Gastroesophageal sphincter (tissue), 4 donors: ENCODE results near the gene RUSF1. TPM values are rescaled to one million over a fixed set of nuclear protein-coding genes. Genes with fewer than 3 reads are reported as not detected.
"Not testable (repeated sequence)": the region's sequence is repeated elsewhere in the genome, so short reads cannot be mapped to it uniquely, and the experiment has no call there.

Experiments
- ATAC-seq: fragments of 150-250 bp; one replicate; pipeline ENCODE4 v1.9.1; 2016; ENCODE audit warnings: mild to moderate bottlenecking, moderate library complexity
- H3K27ac ChIP-seq, 4 donors: fragments of 200-600 bp; sonication (generic) in 3 of 4; 1 replicate in 3 of 4; 2 replicates in 1 of 4; pipeline ENCODE4 v1.5.1; 2016 to 2019
- H3K27me3 ChIP-seq: fragments of 200-600 bp; sonication (generic); one replicate; pipeline ENCODE4 v1.5.1; 2019
- H3K36me3 ChIP-seq, 2 donors: fragments of 200-600 bp; sonication (generic); one replicate each; pipeline ENCODE4 v1.5.1; 2019; ENCODE audit warnings: control low read depth in 1 of 2
- H3K4me1 ChIP-seq, 3 donors: fragments of 200-600 bp; sonication (generic); 1 replicate in 2 of 3; 2 replicates in 1 of 3; pipeline ENCODE4 v1.5.1; 2016 to 2019; ENCODE audit warnings: control low read depth in 2 of 3
- H3K4me3 ChIP-seq, 2 donors: fragments of 200-600 bp; sonication (generic); one replicate each; pipeline ENCODE4 v1.5.1; 2019; ENCODE audit warnings: mild to moderate bottlenecking in 1 of 2, moderate library complexity in 1 of 2
- H3K9me3 ChIP-seq, 3 donors: fragments of 200-600 bp; sonication (generic); one replicate each; pipeline ENCODE4 v1.5.1; 2017 to 2019; ENCODE audit warnings: control low read depth in 2 of 3
- EP300 ChIP-seq: sonication (generic); formaldehyde crosslinking; IDR thresholded peaks from one replicate; pipeline ENCODE4 v1.6.1; 2017; ENCODE audit warnings: antibody characterized with exemption, mild to moderate bottlenecking
- POLR2A ChIP-seq, 2 donors: fragments of 450-650 bp; IDR thresholded peaks; one replicate each; pipeline ENCODE4 v1.6.1; 2017; ENCODE audit warnings: antibody characterized with exemption in 2 of 2, mild to moderate bottlenecking in 2 of 2, moderate library complexity in 1 of 2
- POLR2AphosphoS5 ChIP-seq: sonication (generic); formaldehyde crosslinking; IDR thresholded peaks from one replicate; pipeline ENCODE4 v1.6.1; 2017; ENCODE audit warnings: antibody characterized with exemption
- WGBS, 2 donors: methylation state at CpG; one replicate each; pipeline ENCODE4 v1.1.5; 2018; ENCODE audit warnings: low coverage in 1 of 2; 5-methylcytosine and 5-hydroxymethylcytosine counted together
- total RNA-seq, 4 donors: library from RNA; depleted of rRNA; stranded (reverse); fragments of >200 nt; gene quantifications; one replicate each; pipeline ENCODE4 v1.1.0, GENCODE V29; 2016
- TF ChIP-seq, protein P1 (sequence below), 4 experiments: fragments of 200-600 bp in 2 of 4; fragments of 450-650 bp in 2 of 4; sonication (generic) in 1 of 4; IDR thresholded peaks; one replicate each; pipeline ENCODE4 v1.5.1; 2017 to 2019; ENCODE audit warnings: antibody characterized with exemption in 4 of 4, mild to moderate bottlenecking in 2 of 4, moderate library complexity in 2 of 4

Gene RUSF1
- total RNA-seq, 4 donors from 2014 or later = 31.4 to 49.7 (median 43.3) TPM

DNA sequence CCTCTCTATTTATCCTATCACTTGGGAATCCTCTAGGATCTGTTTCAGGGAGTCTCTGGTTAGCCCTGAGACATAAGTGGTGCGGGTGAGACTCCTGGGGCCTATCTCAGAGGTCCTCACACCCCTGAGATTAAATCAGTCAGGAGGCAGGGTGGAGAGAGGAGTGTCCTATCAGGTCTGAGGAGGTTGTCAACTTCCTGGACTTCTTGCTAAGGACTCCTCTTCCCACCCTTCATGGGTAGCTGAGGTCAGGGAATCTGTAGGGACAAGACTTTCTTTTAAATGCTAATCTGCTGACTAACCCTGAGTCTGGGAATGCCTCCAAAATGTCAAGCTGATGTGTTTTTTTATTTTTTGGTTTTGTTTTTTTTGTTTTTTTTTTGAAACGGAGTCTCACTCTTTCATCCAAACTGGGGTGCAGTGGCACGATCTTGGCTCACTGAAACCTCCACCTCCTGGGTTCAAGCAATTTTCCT is 55.5 kb downstream of the RUSF1 start:
- no peaks in the 10 kb centered on the region for H3K9me3 ChIP-seq
- no peaks in the 10 kb centered on the region for H3K27me3 ChIP-seq
- TF ChIP-seq EP300 (no peak), POLR2A (IDR thresholded peaks at IDR 0.05) (no peak), POLR2AphosphoS5 (peak; percentile 36)
- TF ChIP-seq, protein P1, sequence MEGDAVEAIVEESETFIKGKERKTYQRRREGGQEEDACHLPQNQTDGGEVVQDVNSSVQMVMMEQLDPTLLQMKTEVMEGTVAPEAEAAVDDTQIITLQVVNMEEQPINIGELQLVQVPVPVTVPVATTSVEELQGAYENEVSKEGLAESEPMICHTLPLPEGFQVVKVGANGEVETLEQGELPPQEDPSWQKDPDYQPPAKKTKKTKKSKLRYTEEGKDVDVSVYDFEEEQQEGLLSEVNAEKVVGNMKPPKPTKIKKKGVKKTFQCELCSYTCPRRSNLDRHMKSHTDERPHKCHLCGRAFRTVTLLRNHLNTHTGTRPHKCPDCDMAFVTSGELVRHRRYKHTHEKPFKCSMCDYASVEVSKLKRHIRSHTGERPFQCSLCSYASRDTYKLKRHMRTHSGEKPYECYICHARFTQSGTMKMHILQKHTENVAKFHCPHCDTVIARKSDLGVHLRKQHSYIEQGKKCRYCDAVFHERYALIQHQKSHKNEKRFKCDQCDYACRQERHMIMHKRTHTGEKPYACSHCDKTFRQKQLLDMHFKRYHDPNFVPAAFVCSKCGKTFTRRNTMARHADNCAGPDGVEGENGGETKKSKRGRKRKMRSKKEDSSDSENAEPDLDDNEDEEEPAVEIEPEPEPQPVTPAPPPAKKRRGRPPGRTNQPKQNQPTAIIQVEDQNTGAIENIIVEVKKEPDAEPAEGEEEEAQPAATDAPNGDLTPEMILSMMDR (IDR thresholded peaks at IDR 0.05) = no peak
- peak overlapping the region; percentile 11 to 69 (median 54) for H3K27ac ChIP-seq
- no peak overlapping the region for H3K4me3 ChIP-seq
- ATAC-seq = peak; percentile 45
- WGBS, 2 donors = 55% methylated on average over 3 of the region's 3 CpGs; no CpG with 5 or more reads in 1 of the 2 donors
- peaks cover 0 to 6% of the 10 kb centered on the region in 2 donors for H3K36me3 ChIP-seq
- H3K4me1 ChIP-seq = peaks cover 0 to 68% (median 53%) of the 10 kb centered on the region in 3 donors

GRCh38 chr16:31451681-31452351 is 56.4 kb downstream of the RUSF1 start:
- Histone ChIP-seq H3K4me3 (no peak overlapping the region), H3K27ac (peak overlapping the region in 3 of 4 donors; percentile 29 to 69 (median 58)), H3K4me1 (peaks cover 0 to 59% (median 44%) of the 10 kb centered on the region in 3 donors), H3K36me3 (peaks cover 0 to 2% of the 10 kb centered on the region in 2 donors), H3K9me3 (no peaks in the 10 kb centered on the region), H3K27me3 (no peaks in the 10 kb centered on the region)
- TF ChIP-seq POLR2A (IDR thresholded peaks at IDR 0.05) = no peak
- TF ChIP-seq, protein P1 (IDR thresholded peaks at IDR 0.05) = peak in 3 of 4 experiments; percentile 47 to 69 (median 54)
- peak; percentile 76 for ATAC-seq
- WGBS, 2 donors = 39 to 58% methylated on average over 7 to 11 of the region's 11 CpGs

- no peaks in the 10 kb centered on the region for H3K9me3 ChIP-seq
- WGBS, 2 donors = 75 to 89% methylated on average over 3 of the region's 5 CpGs
- H3K36me3 ChIP-seq = no peaks in the 10 kb centered on the region
- H3K27me3 ChIP-seq = no peaks in the 10 kb centered on the region
- H3K27ac ChIP-seq = peak overlapping the region in 3 of 4 donors; percentile 29 to 69 (median 58)
- peaks cover 0 to 53% (median 39%) of the 10 kb centered on the region in 3 donors for H3K4me1 ChIP-seq
- ATAC-seq = no peak
- TF ChIP-seq EP300 (no peak), POLR2AphosphoS5 (no peak)
- TF ChIP-seq, protein P1 (IDR thresholded peaks at IDR 0.05) = no peak
- no peak overlapping the region for H3K4me3 ChIP-seq
These were observed 57.0 kb downstream of the RUSF1 start for GRCh38 chr16:31451201-31451600.

DNA sequence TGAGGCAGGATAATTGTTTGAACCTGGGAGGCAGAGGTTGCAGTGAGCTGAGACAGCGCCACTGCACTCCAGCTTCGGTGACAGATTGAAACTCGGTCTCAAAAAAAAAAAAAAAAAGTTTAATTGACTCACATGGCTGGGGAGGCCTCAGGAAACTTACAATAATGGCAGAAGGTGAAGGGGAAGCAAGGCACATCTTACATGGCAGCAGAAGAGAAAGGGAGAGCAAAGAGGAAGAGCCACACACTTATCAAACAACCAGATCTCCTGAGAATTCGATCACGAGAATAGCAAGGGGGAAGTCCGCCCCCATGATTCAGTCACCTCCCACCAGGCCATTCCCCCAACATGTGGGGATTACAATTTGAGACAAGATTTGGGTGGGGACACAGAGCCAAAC is 62.3 kb downstream of the RUSF1 start:
- WGBS, 2 donors = 69 to 85% methylated on average over 5 to 6 of the region's 6 CpGs
- H3K4me1 ChIP-seq = peaks cover 0 to 19% (median 0%) of the 10 kb centered on the region in 3 donors
- not testable (repeated sequence) for H3K27me3 ChIP-seq, H3K4me3 ChIP-seq, H3K36me3 ChIP-seq, H3K27ac ChIP-seq, H3K9me3 ChIP-seq, ATAC-seq

- no peaks in the 10 kb centered on the region for H3K36me3 ChIP-seq
- H3K4me1 ChIP-seq = peaks cover 0 to 18% (median 0%) of the 10 kb centered on the region in 3 donors
- WGBS, 2 donors = 65 to 67% methylated on average over 15 to 24 of the region's 34 CpGs
- TF ChIP-seq POLR2A (IDR thresholded peaks at IDR 0.05) = no peak
- TF ChIP-seq, protein P1 (IDR thresholded peaks at IDR 0.05) = no peak
- no peak for TF ChIP-seq EP300
- no peak for TF ChIP-seq POLR2AphosphoS5
- no peaks in the 10 kb centered on the region for H3K9me3 ChIP-seq
- H3K27me3 ChIP-seq = no peaks in the 10 kb centered on the region
- peak overlapping the region in 2 of 4 donors; percentile 93 to 94 for H3K27ac ChIP-seq
- peak overlapping the region; percentile 79 to 82 for H3K4me3 ChIP-seq
- ATAC-seq = no peak
These were observed 66.2 kb downstream of the RUSF1 start for GRCh38 chr16:31441956-31442355.
